H1 (cell line): ENCODE data around the gene TECPR2. TPM values are rescaled to one million over a fixed set of nuclear protein-coding genes. Genes with fewer than 3 reads are reported as not detected.

Experiments
- ATF2 ChIP-seq: IDR thresholded peaks from 2 replicates; pipeline ENCODE4 v1.6.1; 2012; ENCODE audit warnings: low read length, inconsistent platforms
- ATF3 ChIP-seq: IDR thresholded peaks from 2 replicates; pipeline ENCODE4 v1.6.1; 2011; ENCODE audit warnings: low read depth, mild to moderate bottlenecking, low read length; ENCODE audit not compliant: insufficient read depth
- BCL11A ChIP-seq, 2 experiments: IDR thresholded peaks; one replicate each; pipeline ENCODE4 v1.6.1; 2011; ENCODE audit warnings: low read depth in 2 of 2, low read length in 2 of 2, mild to moderate bottlenecking in 2 of 2
- BRCA1 ChIP-seq: IDR thresholded peaks from 2 replicates; pipeline ENCODE4 v1.6.1; 2012; ENCODE audit warnings: low read depth, low read length, improper control_type of control experiment
- CHD2 ChIP-seq: IDR thresholded peaks from 2 replicates; pipeline ENCODE4 v1.6.1; 2012; ENCODE audit warnings: low read length, improper control_type of control experiment
- CTCF ChIP-seq, 3 experiments: IDR thresholded peaks; 1 replicate in 2 of 3; 2 replicates in 1 of 3; pipeline versions ENCODE4 v1.5.1 to v1.6.1; 2011; ENCODE audit warnings: low read length in 3 of 3, mild to moderate bottlenecking in 3 of 3, inconsistent platforms in 2 of 3, low read depth in 1 of 3, moderate library complexity in 1 of 3; ENCODE audit not compliant: insufficient read depth in 1 of 3; ENCODE audit errors: control extremely low read depth in 1 of 3
- NANOG ChIP-seq: IDR thresholded peaks from 2 replicates; pipeline ENCODE4 v1.6.1; 2011; ENCODE audit warnings: low read length, low read depth, mild to moderate bottlenecking, inconsistent platforms; ENCODE audit not compliant: insufficient read depth, poor library complexity, severe bottlenecking
- RXRA ChIP-seq: IDR thresholded peaks from 2 replicates; pipeline ENCODE4 v1.6.1; 2011; ENCODE audit warnings: low read depth, mild to moderate bottlenecking, low read length, moderate library complexity; ENCODE audit not compliant: insufficient read depth
- SIX5 ChIP-seq: IDR thresholded peaks from 2 replicates; pipeline ENCODE4 v1.6.1; 2011; ENCODE audit warnings: mild to moderate bottlenecking, low read depth, low read length
- polyA plus RNA-seq, 7 experiments: library from polyadenylated mRNA; depleted of rRNA in 3 of 7; stranded (reverse) in 5 of 7; unstranded in 2 of 7; fragments of >200 nt in 5 of 7; fragments of 200-250 nt in 2 of 7; gene quantifications; 1 replicate in 5 of 7; 2 replicates in 1 of 7; 4 replicates in 1 of 7; pipeline versions ENCODE4 v1.2.1 to v1.2.3, GENCODE V29; 2011 to 2013; ENCODE audit warnings: missing spikeins in 2 of 7, mixed read lengths in 2 of 7
- total RNA-seq: library from RNA; stranded (reverse); fragmentation: NEBNext Ultra II Directional; extraction: Animal tissue kit (Norgen Biotek cat#: 25700); gene quantifications from 2 replicates; pipeline ENCODE4 v1.2.1, GENCODE V29; 2021

The TECPR2 gene
- total and polyA plus RNA-seq, 2 of the 8 experiments (the other 6 are each of a cell fraction or from before 2014, with no cell fraction given): 6.8 to 19.4 TPM

GRCh38 chr14:102362545-102363181 is at the start of gene TECPR2, which contains the start of gene CINP (continued):
- no peak for TF ChIP-seq ATF3
- TF ChIP-seq BCL11A (IDR thresholded peaks at IDR 0.05; ENCODE audit: low read depth in 2 of 2, low read length in 2 of 2): no peak
- no peak for TF ChIP-seq BRCA1
- no peak for TF ChIP-seq SIX5
- no peak for TF ChIP-seq NANOG
- no peak for TF ChIP-seq ATF2
- no peak for TF ChIP-seq CTCF (IDR thresholded peaks at IDR 0.05; ENCODE audit: control extremely low read depth in 1 of 3, insufficient read depth in 1 of 3, low read depth in 1 of 3, low read length in 3 of 3)
- no peak for TF ChIP-seq RXRA
- TF ChIP-seq CHD2: no peak
